Measurements from ENCODE around the gene CDH11.

- no peak for TF ChIP-seq REST (IDR thresholded peaks at IDR 0.05; ENCODE audit: insufficient replicate concordance, low read depth)
- no peak for TF ChIP-seq CTCF (IDR thresholded peaks at IDR 0.05; ENCODE audit: insufficient read depth, low read length)
- no peak for TF ChIP-seq GABPA (IDR thresholded peaks at IDR 0.05; ENCODE audit: low read depth)
These were observed 3.5 kb upstream of the CDH11 start for GRCh38 chr16:65125322-65125721.
